Femur (tissue), 1 donor: ENCODE results near the gene CARD10.

Experiments
- DNase-seq: peaks from one replicate; pipeline ENCODE4 v3.0.0-alpha.2; 2017

The CARD10 gene, protein sequence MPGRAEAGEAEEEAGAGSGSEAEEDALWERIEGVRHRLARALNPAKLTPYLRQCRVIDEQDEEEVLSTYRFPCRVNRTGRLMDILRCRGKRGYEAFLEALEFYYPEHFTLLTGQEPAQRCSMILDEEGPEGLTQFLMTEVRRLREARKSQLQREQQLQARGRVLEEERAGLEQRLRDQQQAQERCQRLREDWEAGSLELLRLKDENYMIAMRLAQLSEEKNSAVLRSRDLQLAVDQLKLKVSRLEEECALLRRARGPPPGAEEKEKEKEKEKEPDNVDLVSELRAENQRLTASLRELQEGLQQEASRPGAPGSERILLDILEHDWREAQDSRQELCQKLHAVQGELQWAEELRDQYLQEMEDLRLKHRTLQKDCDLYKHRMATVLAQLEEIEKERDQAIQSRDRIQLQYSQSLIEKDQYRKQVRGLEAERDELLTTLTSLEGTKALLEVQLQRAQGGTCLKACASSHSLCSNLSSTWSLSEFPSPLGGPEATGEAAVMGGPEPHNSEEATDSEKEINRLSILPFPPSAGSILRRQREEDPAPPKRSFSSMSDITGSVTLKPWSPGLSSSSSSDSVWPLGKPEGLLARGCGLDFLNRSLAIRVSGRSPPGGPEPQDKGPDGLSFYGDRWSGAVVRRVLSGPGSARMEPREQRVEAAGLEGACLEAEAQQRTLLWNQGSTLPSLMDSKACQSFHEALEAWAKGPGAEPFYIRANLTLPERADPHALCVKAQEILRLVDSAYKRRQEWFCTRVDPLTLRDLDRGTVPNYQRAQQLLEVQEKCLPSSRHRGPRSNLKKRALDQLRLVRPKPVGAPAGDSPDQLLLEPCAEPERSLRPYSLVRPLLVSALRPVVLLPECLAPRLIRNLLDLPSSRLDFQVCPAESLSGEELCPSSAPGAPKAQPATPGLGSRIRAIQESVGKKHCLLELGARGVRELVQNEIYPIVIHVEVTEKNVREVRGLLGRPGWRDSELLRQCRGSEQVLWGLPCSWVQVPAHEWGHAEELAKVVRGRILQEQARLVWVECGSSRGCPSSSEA

DNA sequence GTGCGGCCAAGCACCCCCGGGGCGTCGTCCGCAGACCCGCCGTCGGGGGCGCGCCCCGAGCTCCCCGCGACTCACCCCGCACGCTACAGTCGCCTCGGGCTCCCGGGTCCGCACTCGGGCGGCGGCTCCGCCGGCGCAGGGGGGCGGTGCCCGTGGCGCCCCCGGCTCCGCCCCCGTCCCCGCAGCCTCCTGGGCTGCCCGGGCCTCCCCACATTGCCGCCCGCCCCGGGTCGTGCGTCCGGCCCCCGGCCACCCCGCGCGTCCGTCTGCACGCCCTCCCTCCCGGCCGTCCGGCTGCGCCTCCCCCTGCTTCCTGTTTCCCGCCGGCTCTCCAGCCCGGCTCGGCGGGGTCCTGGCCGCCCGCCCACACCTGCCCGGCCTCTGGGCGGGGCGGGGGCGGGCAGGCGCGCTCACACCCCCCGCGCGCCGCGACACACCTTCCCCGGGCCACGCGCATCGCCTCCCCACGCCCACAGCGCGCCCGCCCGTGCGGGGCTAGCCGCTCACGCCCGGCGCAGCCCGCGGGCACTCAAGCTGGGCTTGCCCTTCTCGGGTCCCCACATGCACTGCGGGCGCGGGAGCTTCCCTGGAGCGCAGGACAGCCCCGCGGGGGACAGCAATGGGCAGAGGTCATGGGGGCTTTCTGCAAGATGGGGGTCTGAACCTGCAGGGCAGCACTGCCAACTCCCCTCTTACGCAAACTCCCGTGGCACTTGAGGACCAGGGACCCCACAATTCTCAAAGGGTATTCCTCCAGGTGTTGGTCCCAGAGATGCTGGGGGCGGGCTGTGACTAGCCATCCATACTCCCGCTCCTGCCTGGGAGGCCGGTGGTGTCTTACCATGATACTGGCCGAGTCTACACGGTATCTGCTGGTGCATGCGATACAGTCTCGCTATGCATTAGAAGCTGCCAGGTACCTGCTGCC, at the start of gene CARD10:
Gene CARD10, minus strand, starts transcription at position 148 of the 928 bp plus-strand sequence. CDS start 215 bp downstream, outside the sequence.
- no peak for DNase-seq

DNA sequence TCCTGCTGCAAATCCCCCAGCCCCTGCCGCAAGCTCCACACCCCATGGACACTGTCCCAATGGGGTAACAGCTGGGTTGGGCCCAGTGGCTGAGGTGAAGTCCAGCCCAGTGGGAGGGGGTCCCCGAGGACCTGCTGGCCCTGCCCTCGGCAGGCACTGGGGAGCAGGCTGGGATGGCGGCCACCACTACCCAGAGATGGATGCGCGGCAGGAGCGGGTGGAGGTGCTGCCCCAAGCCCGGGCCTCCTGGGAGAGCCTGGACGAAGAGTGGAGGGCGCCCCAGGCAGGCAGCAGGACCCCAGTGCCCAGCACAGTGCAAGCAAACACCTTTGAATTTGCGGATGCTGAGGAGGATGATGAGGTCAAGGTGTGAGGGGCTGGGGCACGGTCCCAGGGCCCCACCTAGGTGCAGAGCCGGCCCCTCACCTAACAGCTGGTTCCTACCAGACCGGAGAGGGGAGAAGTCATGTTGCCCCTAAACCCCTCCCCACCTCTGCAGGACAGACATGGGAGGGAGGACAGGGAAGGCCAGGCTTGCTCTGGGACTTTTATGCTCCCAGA, 49.3 kb upstream of the CARD10 start:
- DNase-seq, result no peak

DNA sequence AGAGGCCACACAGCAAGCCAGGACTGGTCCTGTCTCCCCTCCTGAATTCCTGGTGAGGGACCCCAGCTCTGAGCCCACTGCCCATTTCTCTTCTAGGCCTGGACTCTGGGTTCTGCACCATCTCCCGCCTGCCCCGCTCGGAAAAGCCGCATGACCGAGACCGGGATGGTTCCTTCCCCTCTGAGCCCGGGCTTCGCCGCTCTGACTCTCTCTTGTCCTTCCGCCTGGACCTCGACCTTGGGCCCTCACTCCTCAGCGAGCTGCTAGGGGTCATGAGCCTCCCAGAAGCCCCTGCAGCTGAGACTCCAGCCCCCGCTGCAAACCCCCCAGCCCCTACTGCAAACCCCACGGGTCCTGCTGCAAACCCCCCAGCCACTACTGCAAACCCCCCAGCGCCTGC, 48.8 kb upstream of the CARD10 start:
- no peak for DNase-seq

DNA sequence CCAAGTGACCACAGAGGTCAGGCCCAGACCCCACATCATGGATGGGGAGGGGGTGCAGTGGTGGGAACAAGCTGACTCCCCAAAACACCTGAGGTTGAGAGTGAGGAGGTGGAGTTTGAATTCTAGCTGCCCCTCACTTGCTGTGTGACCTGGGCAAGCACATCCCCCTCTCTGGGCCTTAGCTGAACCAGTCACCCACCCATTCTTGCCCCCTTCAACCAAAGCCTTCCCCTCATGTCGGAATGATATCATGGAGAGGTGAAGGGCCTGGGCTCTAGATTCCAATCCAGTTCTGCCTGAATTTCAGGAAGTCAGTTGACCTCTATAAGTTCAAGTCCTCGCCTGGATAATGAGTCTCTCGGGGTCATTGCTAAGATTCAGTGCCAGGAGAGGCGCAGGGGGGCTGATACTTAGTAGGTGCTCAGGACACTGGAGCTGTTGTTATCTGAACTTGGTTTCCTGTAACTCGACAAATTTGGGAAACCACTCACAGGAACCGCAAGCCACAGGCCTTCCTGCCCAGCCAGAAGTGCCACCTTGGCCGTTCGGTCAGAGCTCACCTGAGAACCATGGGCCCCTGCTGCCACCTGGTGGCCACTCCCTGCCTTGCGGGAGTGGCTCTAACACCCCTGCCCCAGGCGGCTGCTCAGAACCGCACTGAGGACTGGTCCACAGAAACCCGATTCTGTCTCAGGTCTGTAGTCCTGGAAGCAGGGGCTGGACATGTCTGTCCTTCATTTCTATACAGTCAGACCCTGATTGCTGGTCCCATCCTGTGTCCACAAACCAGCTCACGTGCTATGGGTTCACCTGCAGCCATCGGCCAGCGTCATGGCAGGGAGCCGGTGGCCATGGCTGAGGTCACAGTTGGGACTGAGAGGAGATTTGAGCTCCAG, 47.9 kb upstream of the CARD10 start:
- DNase-seq, result peak; percentile 83

DNA sequence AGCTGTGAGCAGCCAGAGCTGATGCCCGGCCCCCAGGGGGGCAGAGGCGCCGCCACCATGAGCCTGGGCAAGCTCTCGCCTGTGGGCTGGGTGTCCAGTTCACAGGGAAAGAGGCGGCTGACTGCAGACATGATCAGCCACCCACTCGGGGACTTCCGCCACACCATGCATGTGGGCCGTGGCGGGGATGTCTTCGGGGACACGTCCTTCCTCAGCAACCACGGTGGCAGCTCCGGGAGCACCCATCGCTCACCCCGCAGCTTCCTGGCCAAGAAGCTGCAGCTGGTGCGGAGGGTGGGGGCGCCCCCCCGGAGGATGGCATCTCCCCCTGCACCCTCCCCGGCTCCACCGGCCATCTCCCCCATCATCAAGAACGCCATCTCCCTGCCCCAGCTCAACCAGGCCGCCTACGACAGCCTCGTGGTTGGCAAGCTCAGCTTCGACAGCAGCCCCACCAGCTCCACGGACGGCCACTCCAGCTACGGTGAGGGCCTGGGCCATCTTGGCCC, 47.2 kb upstream of the CARD10 start:
- DNase-seq, result no peak

DNA sequence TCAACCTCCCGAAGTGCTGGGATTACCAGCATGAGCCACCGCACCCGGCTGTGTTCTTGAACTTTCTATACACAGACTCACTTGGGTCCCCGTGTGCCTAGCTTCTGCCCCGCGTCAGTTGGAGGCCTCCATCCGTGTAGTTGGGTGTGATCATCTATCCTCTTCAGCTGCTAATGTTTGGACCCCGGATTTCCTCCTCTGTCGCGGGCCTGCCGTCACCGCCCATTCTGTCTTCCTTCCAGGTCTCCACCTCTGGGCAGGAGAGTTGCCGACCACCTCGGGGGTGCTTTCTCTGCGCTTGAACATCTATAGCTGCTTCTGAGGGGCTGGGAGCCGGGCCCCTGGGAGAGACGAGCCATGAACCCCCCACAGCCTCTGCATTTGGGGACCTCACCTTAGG, 46.6 kb upstream of the CARD10 start:
- no peak for DNase-seq

DNA sequence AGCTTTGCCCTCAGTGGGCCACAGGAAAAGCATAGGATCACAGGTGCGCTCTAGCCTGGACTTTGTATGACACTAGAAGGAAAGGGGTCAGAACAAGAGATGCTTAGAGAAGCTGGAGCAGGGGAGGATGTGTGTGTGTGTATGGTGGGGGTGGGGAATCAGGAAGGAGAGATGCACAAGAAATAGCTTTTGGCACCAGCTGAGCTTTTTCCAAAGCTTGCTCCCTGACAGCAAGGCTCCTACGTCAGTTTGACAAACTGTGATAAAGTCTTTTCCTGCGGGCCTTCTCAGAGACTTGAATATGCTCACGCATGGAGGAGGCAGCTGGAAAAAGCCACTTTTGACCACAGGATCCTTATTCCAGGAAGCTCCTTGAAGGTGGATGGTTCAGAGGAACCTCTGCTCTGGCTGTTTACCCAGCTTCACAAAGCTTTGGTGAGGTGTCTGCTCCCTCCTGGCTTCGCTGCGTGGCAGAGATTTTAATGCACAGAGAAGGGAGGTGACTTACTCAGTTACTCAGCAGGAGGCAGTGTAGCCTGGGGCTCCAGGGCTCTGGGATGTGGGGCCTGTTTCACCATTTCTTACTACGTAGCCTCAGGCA, 45.0 kb upstream of the CARD10 start:
- DNase-seq, result no peak

DNA sequence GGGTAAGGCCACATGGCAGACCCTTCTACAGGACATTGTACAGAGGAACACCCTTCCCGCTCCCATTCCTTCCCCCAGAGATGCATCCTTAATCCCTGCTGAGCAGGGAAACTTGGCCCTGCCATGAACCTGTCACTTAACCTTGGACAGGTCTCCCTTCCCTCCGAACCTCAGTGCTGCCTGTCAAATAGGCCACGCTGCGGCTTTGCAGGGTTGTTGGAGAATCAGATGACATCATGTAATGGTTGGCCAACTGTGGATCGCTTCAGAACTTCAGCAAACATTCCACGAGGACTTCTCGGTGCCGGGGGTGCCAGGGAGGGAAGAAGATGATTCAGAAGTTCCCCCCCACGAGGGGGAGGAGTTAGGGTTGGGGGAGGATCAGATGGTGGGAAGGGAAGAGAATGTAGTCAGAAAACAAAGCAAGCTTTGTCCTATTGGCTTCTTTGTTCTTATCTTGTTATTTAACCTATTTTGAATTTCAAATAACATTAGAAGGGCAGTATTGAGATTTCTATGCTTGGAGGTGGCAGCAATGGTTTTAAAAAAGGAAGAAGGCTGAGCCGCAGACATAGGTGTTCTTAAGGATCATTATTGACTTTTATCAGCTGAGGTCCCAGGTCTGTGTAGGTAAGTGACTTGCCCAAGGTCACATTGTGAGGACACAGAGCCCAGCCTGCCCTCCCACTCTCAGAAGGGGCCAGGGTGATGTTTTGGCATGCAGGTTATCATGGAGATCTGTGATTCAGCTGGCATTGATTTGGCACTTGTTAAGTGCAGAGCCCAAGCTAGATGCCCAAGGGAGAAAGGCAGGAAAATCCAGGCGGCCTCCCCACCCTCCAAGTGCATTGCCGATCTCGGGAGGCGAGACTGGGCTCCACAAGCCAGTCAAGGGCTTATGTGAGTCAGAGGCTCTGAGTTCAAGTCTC, 44.2 kb upstream of the CARD10 start:
- DNase-seq, result no peak

DNA sequence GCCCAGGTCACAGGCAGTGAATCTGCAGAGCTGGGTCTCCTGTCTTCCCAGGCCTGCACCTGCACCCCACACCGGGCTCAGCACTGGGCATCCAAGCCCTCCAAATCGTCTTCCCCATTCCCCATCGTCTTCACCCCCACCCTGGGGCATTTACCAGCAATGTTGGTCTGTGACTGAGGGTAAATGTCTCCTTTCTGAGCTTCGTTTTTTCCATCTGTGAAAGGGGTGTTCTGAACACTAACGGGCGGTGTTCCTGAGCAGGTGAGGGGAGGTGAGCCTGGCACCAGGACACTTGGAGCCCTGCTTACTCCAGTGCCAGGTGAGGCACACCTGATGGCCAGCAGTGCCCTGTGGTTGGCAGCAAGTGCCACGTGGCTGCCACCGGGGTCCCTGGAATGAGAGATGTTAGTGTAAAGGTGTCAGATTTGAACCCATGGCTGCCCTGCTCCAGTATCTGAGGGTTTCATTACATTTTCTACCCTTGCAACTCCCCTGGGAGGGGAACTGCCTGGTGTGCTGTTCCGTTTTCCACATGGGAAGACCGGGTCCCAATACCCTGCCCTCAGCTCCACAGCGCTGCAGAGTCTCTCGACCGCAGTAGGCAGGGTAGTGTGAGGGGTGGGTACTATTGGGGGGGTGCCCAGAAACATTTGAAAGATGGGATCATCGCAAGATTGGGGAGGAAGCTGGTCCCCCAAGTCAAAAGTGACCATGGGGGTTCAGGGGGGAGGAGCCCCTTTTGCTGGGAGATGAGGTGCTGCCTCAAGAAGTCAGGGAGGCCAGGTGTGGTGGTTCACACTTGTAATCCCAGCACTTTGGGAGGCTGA, 43.0 kb upstream of the CARD10 start:
- no peak for DNase-seq

DNA sequence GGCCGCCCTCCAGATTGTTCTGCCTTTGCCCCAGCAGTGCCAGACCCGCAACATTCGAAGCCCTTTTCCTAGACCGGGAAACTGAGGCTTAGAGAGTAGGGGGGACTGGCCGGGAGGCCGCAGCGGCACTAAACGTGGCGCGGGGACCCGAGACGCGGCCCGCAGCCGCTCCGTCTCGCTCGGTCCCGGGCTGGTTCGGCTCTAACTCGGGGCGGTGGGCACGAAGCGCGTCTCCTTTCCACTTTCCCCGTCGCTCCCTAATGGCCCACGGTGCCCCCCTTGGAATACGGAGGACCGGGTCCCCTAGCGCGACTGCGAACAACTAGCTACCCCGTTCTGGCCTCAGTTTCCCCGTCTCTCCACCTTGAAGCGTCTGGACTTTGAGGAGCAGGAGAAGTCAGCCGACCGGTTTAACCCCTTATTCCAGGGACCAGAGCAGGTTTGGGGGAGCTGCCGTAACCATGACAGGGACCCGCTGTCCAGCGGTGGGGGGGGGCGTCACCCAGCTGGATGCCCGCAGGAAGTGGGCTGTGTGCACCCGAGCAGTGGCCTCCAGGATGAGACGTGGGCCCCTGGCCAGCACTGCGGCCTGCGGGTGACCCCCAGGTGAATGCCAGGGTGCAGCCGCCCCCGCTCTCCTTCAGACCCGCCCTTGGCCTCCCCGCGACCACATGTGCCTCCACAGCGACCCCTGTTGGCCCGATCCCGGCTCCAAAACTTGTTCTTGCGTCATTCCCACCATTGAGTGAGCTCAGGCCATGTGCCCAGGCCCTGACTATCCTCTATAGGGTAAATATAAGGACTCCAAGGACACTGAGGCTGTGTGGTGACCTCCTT, 42.2 kb upstream of the CARD10 start:
- peak; percentile 95 for DNase-seq

DNA sequence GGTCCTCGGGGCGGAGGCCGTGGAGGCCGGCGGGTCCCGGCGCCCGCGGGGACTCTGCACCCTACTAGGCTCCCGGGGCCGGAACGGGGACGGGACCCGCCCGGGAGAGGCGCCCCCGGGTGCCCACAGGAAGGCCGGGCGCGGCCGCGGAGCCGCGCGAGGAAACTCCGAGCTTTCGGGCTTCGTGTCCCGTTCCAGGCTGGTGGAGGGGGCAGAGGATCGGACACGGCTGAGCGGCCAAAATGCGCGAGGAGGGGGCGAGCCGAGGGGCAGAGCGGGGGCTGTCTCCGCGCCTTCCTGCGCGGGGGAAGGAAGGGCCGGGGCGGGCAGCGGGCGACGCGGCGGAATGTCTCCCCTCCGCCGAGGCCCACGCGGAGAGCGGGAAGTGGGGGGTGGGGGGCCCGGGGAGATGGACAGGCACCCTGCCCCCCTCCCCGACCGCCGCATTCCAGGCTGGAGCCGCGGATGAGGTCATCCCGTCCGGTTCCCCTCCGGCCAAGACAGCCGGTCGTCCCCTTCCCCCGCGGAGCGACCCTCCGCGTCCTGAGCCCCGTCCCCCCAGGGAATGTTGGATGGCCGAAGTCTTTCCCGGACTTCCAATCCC, 41.5 kb upstream of the CARD10 start:
- peak; percentile 77 for DNase-seq

DNA sequence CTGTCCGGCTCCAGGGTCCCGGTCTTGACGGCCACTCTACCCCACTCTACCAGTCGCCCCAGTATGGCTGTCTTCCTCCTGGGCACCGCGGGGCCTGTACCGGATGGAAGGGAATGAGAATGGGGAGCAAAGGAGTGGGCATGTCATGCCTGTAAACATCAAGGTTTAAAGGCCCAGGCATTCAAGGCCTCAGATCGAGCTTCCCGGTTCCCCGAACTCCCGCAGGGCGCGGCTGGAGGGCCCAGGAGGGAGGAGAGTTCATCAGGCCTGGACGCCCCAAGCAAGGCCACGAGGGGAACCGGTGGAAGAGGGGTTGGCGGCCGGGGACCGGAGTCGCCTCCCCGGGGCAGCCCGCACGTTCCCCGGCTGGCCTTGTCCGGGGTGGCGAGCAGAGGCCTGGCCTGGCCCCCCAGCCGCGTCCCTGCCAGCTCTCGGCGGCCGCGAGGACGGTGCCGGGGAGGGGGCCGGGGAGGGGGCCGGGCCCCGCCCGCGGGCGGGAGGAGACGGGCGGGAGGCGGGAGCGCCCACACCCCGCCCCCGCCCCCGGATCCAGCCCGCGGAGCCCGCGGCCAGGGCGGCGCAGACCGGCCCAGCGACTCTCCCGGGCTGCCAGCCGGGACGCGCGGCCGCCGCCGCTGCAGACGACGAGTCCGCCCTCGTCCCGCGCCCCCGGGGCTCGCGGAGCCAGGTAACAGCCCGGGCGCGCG, 40.8 kb upstream of the CARD10 start, which contains the start of gene CDC42EP1:
Gene CDC42EP1, plus strand, starts transcription at position 580 of the 707 bp plus-strand sequence. CDS start 5,870 bp downstream, outside the sequence.
- DNase-seq, result peak; percentile 70

DNA sequence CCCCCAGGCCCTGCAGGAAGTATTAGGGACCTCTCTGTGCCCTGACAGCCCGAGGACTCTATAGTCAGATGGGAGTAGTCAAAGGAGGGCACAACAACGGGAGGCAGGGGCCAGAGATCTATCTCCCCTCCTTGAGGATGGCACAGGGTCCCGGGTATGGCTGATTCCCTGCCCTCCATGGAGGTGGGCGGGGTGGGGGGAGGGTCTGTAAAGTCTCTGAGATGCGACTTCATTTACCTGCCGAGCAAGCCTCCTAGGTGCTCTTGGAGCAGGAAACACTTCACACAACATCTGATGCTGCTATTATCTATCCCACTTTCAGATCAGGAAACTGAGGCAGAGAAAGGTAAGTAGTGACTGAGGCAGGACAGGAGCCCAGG, 40.3 kb upstream of the CARD10 start:
- DNase-seq, result no peak

DNA sequence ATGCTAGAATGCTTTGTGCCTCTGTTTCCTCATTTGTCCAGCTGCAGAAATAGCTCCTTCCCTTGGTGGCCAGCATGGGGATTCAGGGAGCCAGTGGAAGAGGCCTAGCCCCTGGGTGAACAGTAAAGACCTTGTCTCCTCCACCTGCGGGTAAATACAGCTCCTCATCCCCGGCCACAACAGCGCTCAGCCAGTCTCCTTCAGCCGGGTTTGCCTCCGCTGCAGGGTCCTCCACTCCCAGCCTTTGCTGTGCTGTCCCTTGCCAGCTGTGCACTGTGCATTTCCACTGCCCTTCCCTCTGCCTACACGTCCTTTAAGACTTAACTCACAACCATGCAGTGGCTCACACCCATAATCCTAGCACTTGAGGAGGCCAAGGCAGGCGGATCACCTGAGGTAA, 39.6 kb upstream of the CARD10 start:
- no peak for DNase-seq

DNA sequence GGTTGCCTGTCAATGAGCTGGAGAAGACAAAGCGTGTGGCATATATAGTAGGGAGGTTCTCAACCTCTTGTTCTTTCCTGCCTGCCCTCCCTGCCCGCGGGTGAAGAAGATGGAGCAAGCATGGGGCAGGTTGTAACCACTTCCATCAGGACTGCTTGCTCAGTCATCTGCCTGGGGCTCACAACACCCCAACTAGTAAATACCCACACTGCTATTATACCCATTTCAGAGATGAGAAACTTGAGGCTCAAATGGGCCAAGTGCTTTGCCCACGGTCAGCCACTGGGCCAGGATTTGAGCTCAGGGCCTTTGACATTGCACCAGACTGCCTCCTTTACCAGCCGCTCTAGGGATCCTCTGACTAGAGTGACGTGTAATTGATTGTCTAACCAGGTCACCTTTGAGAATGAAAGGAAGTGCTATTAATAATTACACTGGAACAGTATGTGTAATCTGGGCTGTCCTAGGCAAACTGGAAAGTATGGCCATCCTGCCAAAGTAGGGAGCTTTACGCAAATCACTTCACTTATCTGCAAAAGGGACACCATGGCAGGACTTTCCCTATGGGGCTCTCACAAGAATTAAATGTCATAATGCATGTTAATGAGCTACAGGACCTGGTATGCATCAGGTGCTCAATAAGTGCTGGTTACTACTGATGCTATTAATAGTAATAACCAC, 38.2 kb upstream of the CARD10 start:
- no peak for DNase-seq
